HepG2 (cell line): ENCODE measurements around the gene TSC22D2. TPM values are rescaled to one million over a fixed set of nuclear protein-coding genes. Genes with fewer than 3 reads are reported as not detected.

ENCODE experiments used
- ARID4A ChIP-seq: sonication (generic); formaldehyde crosslinking; IDR thresholded peaks from 2 replicates; pipeline ENCODE4 v1.5.0; 2020; ENCODE audit warnings: mild to moderate bottlenecking, missing genetic modification reagents, borderline replicate concordance
- ARNTL ChIP-seq: sonication (generic); formaldehyde crosslinking; IDR thresholded peaks from 2 replicates; pipeline ENCODE4 v1.4.0; 2020; ENCODE audit warnings: mild to moderate bottlenecking, missing genetic modification reagents
- CEBPZ ChIP-seq: IDR thresholded peaks from 2 replicates; pipeline ENCODE4 v1.6.1; 2012; ENCODE audit warnings: low read length, improper control_type of control experiment
- HOXA9 ChIP-seq: sonication (generic); formaldehyde crosslinking; IDR thresholded peaks from 2 replicates; pipeline ENCODE4 v1.8.1; 2022; ENCODE audit warnings: missing genetic modification reagents, mild to moderate bottlenecking, moderate library complexity, borderline replicate concordance
- NCOR1 ChIP-seq: fragments of 200-600 bp; sonication (generic); IDR thresholded peaks from 2 replicates; pipeline ENCODE4 v1.7.0; 2017; ENCODE audit warnings: antibody characterized with exemption, low read length, borderline replicate concordance
- PBX2 ChIP-seq: IDR thresholded peaks from 2 replicates; pipeline ENCODE4 v1.6.1; 2016; ENCODE audit warnings: control low read depth
- RARA ChIP-seq: IDR thresholded peaks from 2 replicates; pipeline ENCODE4 v1.6.1; 2016; ENCODE audit warnings: missing genetic modification reagents, missing compliant biosample characterization
- RXRA ChIP-seq: sonication (generic); formaldehyde crosslinking; IDR thresholded peaks from 2 replicates; pipeline ENCODE4 v1.5.1; 2020; ENCODE audit warnings: missing genetic modification reagents
- SMC3 ChIP-seq: IDR thresholded peaks from 2 replicates; pipeline ENCODE4 v1.6.1; 2011; ENCODE audit warnings: low read length, improper control_type of control experiment
- UBTF ChIP-seq: sonication (generic); formaldehyde crosslinking; IDR thresholded peaks from 2 replicates; pipeline ENCODE4 v1.4.0; 2020; ENCODE audit warnings: mild to moderate bottlenecking, missing genetic modification reagents
- ZBTB7A ChIP-seq: sonication (generic); formaldehyde crosslinking; IDR thresholded peaks from 2 replicates; pipeline ENCODE4 v1.8.0; 2022; ENCODE audit warnings: mild to moderate bottlenecking, missing genetic modification reagents
- ZNF362 ChIP-seq: sonication (generic); formaldehyde crosslinking; IDR thresholded peaks from 2 replicates; pipeline ENCODE4 v1.4.0; 2020; ENCODE audit warnings: missing genetic modification reagents, mild to moderate bottlenecking, borderline replicate concordance
- ZNF460 ChIP-seq: sonication (generic); formaldehyde crosslinking; IDR thresholded peaks from 2 replicates; pipeline ENCODE4 v1.5.1; 2020; ENCODE audit warnings: missing genetic modification reagents, mild to moderate bottlenecking, borderline replicate concordance
- polyA plus RNA-seq, 8 experiments: library from polyadenylated mRNA; depleted of rRNA in 3 of 8; stranded (reverse) in 7 of 8; unstranded in 1 of 8; fragments of >200 nt; fragmentation: Illumina TruSeq in 4 of 8; extraction: Trizol in 4 of 8; gene quantifications; 2 replicates each; pipeline versions ENCODE4 v1.2.1 to v1.2.3, GENCODE V29; 2011 to 2016; ENCODE audit warnings: low read depth in 4 of 8, missing spikeins in 1 of 8, mixed read lengths in 1 of 8; ENCODE audit not compliant: insufficient read depth in 1 of 8
- total RNA-seq, 5 experiments: library from RNA; depleted of rRNA; stranded (reverse); fragments of >200 nt; fragmentation: Illumina TruSeq; extraction: Trizol; gene quantifications; 2 replicates each; pipeline ENCODE4 v1.2.3, GENCODE V29; 2016; ENCODE audit warnings: low read depth in 1 of 5

The TSC22D2 gene
- total and polyA plus RNA-seq, 2 of the 13 experiments (the other 11 are each of a cell fraction or from before 2014, with no cell fraction given), result 4.6 to 8.2 TPM

GRCh38 chr3:150384296-150385212, 23.5 kb upstream of the TSC22D2 start (continued):
- TF ChIP-seq ZNF362, result peak; percentile 50; the same call in 1 of the 2 replicates
- no peak for TF ChIP-seq NCOR1
- no peak for TF ChIP-seq ZBTB7A
- no peak for TF ChIP-seq SMC3
- no peak for TF ChIP-seq HOXA9 (CRISPR knock-in tag)
- TF ChIP-seq ZNF460 (CRISPR knock-in tag), result no peak
- peak; percentile 30; the same call in 1 of the 2 replicates for TF ChIP-seq RARA (CRISPR knock-in tag)
- no peak for TF ChIP-seq PBX2 (CRISPR knock-in tag)
- TF ChIP-seq ARID4A, result peak; percentile 31; the same call in 1 of the 2 replicates
- no peak for TF ChIP-seq CEBPZ
- TF ChIP-seq UBTF (CRISPR knock-in tag), result no peak
- TF ChIP-seq RXRA, result peak; percentile 35; the same call in 1 of the 2 replicates
- TF ChIP-seq ARNTL (CRISPR knock-in tag), result no peak
